Activated B cell treated with CpG ODN at 0.5 μM for 24 hours (primary cell): ENCODE measurements around the gene ITSN1. TPM values are rescaled to one million over a fixed set of nuclear protein-coding genes. Genes with fewer than 3 reads are reported as not detected.

Source experiments
- ATAC-seq: fragments of 200-7000 bp; cut with Tn5 transposase; one replicate; pipeline ENCODE4 v1.10.0; 2021; ENCODE audit warnings: low read depth, mild to moderate bottlenecking, moderate library complexity
- CTCF ChIA-PET: fragments of 350-600 bp; sonication (Branson Sonifier 250); formaldehyde crosslinking; loops from one replicate; lab custom pipeline; 2021; ENCODE audit warnings: antibody characterized with exemption; lab: Charles Lee
- POLR2A ChIA-PET: fragments of 350-600 bp; sonication (Branson Sonifier 250); formaldehyde crosslinking; loops from one replicate; lab custom pipeline; 2021; ENCODE audit warnings: antibody characterized with exemption; lab: Charles Lee
- DNase-seq: peaks from one replicate; pipeline ENCODE4 v3.0.0; 2022
- H3K27ac Mint-ChIP-seq: one replicate; pipeline ENCODE4 v1.8.0; 2020; ENCODE audit warnings: mixed read lengths
- H3K27me3 Mint-ChIP-seq: one replicate; pipeline ENCODE4 v1.8.0; 2021; ENCODE audit warnings: mixed read lengths
- H3K36me3 Mint-ChIP-seq: one replicate; pipeline ENCODE4 v1.8.0; 2021; ENCODE audit warnings: low read depth, mixed read lengths
- H3K4me1 Mint-ChIP-seq: one replicate; pipeline ENCODE4 v1.8.0; 2021; ENCODE audit warnings: mixed read lengths
- H3K4me3 Mint-ChIP-seq: one replicate; pipeline ENCODE4 v1.8.0; 2020; ENCODE audit warnings: mild to moderate bottlenecking, mixed read lengths
- H3K9me3 Mint-ChIP-seq: one replicate; pipeline ENCODE4 v1.8.0; 2020; ENCODE audit warnings: mixed read lengths
- CTCF ChIP-seq: fragments of 200-600 bp; IDR thresholded peaks from one replicate; pipeline ENCODE4 v1.8.0; 2022; ENCODE audit warnings: antibody characterized with exemption, mild to moderate bottlenecking
- intact Hi-C: fragments of 100-400 bp; cut with micrococcal nuclease; formaldehyde crosslinking; loops from one replicate; pipeline ENCODE4 v1.15.1; 2024
- total RNA-seq: library from RNA; stranded (reverse); gene quantifications from 2 replicates; pipeline ENCODE4 v1.2.3, GENCODE V29; 2022

The ITSN1 gene
- total RNA-seq, 1 donor from 2014 or later: 2.9 TPM

GRCh38 chr21:33761441-33762036, 119.2 kb downstream of the ITSN1 start:
- DNase-seq (no peak), ATAC-seq (no peak)
- Mint-ChIP-seq H3K27me3 (no peaks in the 10 kb centered on the region), H3K27ac (no peak overlapping the region), H3K36me3 (no peaks in the 10 kb centered on the region), H3K9me3 (no peaks in the 10 kb centered on the region), H3K4me3 (no peak overlapping the region), H3K4me1 (no peaks in the 10 kb centered on the region)
- TF ChIP-seq CTCF: no peak
- intact Hi-C loops: no loop called here
- ChIA-PET POLR2A (no interaction called here), CTCF (no interaction called here)

GRCh38 chr21:33762803-33763581, 120.7 kb downstream of the ITSN1 start:
- Mint-ChIP-seq H3K27me3 (no peaks in the 10 kb centered on the region), H3K36me3 (no peaks in the 10 kb centered on the region), H3K9me3 (no peaks in the 10 kb centered on the region), H3K4me3 (no peak overlapping the region), H3K27ac (no peak overlapping the region), H3K4me1 (no peaks in the 10 kb centered on the region)
- no peak for TF ChIP-seq CTCF
- ChIA-PET CTCF (no interaction called here), POLR2A (no interaction called here)
- intact Hi-C loops: no loop called here
- ATAC-seq (no peak), DNase-seq (no peak)

GRCh38 chr21:33763582-33763899, 121.2 kb downstream of the ITSN1 start:
- DNase-seq (no peak), ATAC-seq (no peak)
- no peaks in the 10 kb centered on the region for H3K36me3 Mint-ChIP-seq
- POLR2A ChIA-PET: no interaction called here
- H3K4me3 Mint-ChIP-seq: no peak overlapping the region
- TF ChIP-seq CTCF: no peak
- intact Hi-C loops: no loop called here
- no peaks in the 10 kb centered on the region for H3K4me1 Mint-ChIP-seq
- no peak overlapping the region for H3K27ac Mint-ChIP-seq
- CTCF ChIA-PET: no interaction called here
- H3K9me3 Mint-ChIP-seq: no peaks in the 10 kb centered on the region
- H3K27me3 Mint-ChIP-seq: no peaks in the 10 kb centered on the region

- no peaks in the 10 kb centered on the region for H3K27me3 Mint-ChIP-seq
- no peak for TF ChIP-seq CTCF
Measured at GRCh38 chr21:33767236-33767635, 124.9 kb downstream of the ITSN1 start.

GRCh38 chr21:33767960-33768359, 125.7 kb downstream of the ITSN1 start:
- no peaks in the 10 kb centered on the region for H3K36me3 Mint-ChIP-seq
- no peaks in the 10 kb centered on the region for H3K9me3 Mint-ChIP-seq
- ATAC-seq (no peak), DNase-seq (no peak)
- no peak overlapping the region for H3K27ac Mint-ChIP-seq
- no peaks in the 10 kb centered on the region for H3K4me1 Mint-ChIP-seq
- no peak overlapping the region for H3K4me3 Mint-ChIP-seq
- intact Hi-C loops: no loop called here
- CTCF ChIA-PET: no interaction called here
- TF ChIP-seq CTCF: no peak
- no peaks in the 10 kb centered on the region for H3K27me3 Mint-ChIP-seq
- POLR2A ChIA-PET: no interaction called here

More at GRCh38 chr21:33767236-33767635, 124.9 kb downstream of the ITSN1 start:
- ChIA-PET CTCF (no interaction called here), POLR2A (no interaction called here)
- H3K27ac Mint-ChIP-seq: no peak overlapping the region
- H3K9me3 Mint-ChIP-seq: no peaks in the 10 kb centered on the region
- intact Hi-C loops: no loop called here
- DNase-seq: no peak
- H3K4me1 Mint-ChIP-seq: no peaks in the 10 kb centered on the region
- H3K36me3 Mint-ChIP-seq: no peaks in the 10 kb centered on the region
- no peak for ATAC-seq
- no peak overlapping the region for H3K4me3 Mint-ChIP-seq
